Mesenchymal stem cell (in vitro differentiated cells and primary cell): ENCODE data around the gene RNF40.

Source experiments
- DNase-seq: peaks from one replicate; pipeline ENCODE4 v3.0.0-alpha.2; 2013
- H2AFZ ChIP-seq: one replicate; pipeline ENCODE4 v1.6.1; 2013; ENCODE audit warnings: low read depth, mild to moderate bottlenecking, control low read depth, inconsistent platforms, low read length, moderate library complexity
- H2AK5ac ChIP-seq: 2 replicates; pipeline ENCODE4 v1.6.1; 2013; ENCODE audit warnings: low read length, moderate library complexity, mild to moderate bottlenecking, inconsistent platforms; ENCODE audit not compliant: severe bottlenecking
- H2BK120ac ChIP-seq: one replicate; pipeline ENCODE4 v1.6.1; 2013; ENCODE audit warnings: low read depth, mild to moderate bottlenecking, inconsistent platforms, low read length, moderate library complexity
- H2BK12ac ChIP-seq, 2 experiments: one replicate each; pipeline ENCODE4 v1.6.1; 2013; ENCODE audit warnings: inconsistent platforms in 2 of 2, low read length in 2 of 2, mild to moderate bottlenecking in 2 of 2, moderate library complexity in 2 of 2, control low read depth in 1 of 2
- H2BK15ac ChIP-seq: one replicate; pipeline ENCODE4 v1.6.1; 2013; ENCODE audit warnings: mild to moderate bottlenecking, low read depth, inconsistent platforms; ENCODE audit not compliant: poor library complexity, severe bottlenecking
- H2BK5ac ChIP-seq: 2 replicates; pipeline ENCODE4 v1.6.1; 2013; ENCODE audit warnings: low read depth, mild to moderate bottlenecking, low read length, control low read depth, inconsistent platforms; ENCODE audit not compliant: poor library complexity, severe bottlenecking
- H3K14ac ChIP-seq, 2 experiments: one replicate each; pipeline ENCODE4 v1.6.1; 2013; ENCODE audit warnings: inconsistent platforms in 2 of 2, low read length in 2 of 2, control low read depth in 1 of 2, mild to moderate bottlenecking in 1 of 2, moderate library complexity in 1 of 2
- H3K18ac ChIP-seq, 2 experiments: one replicate each; pipeline ENCODE4 v1.6.1; 2013; ENCODE audit warnings: inconsistent platforms in 2 of 2, low read length in 2 of 2, control low read depth in 1 of 2, low read depth in 1 of 2, mild to moderate bottlenecking in 1 of 2
- H3K23ac ChIP-seq, 2 experiments: one replicate each; pipeline ENCODE4 v1.6.1; 2013; ENCODE audit warnings: inconsistent platforms in 2 of 2, low read length in 2 of 2, mild to moderate bottlenecking in 2 of 2, moderate library complexity in 2 of 2, control low read depth in 1 of 2
- H3K27ac ChIP-seq: 2 replicates; pipeline ENCODE4 v1.5.1; 2013; ENCODE audit warnings: mild to moderate bottlenecking, moderate library complexity, low read length, control low read depth, inconsistent platforms; ENCODE audit not compliant: poor library complexity, severe bottlenecking
- H3K27me3 ChIP-seq, 2 experiments: 2 replicates each; pipeline versions ENCODE4 v1.6.1 to v1.7.0; 2013; ENCODE audit warnings: low read length in 2 of 2, mild to moderate bottlenecking in 2 of 2, moderate library complexity in 2 of 2, control low read depth in 1 of 2, inconsistent platforms in 1 of 2; ENCODE audit not compliant: control insufficient read depth in 1 of 2, insufficient read depth in 1 of 2
- H3K36me3 ChIP-seq, 2 experiments: 2 replicates each; pipeline versions ENCODE4 v1.6.1 to v1.7.0; 2013; ENCODE audit warnings: low read length in 2 of 2, control low read depth in 1 of 2, inconsistent platforms in 1 of 2, low read depth in 1 of 2, mild to moderate bottlenecking in 1 of 2; ENCODE audit not compliant: insufficient read depth in 2 of 2, control insufficient read depth in 1 of 2
- H3K4ac ChIP-seq, 2 experiments: one replicate each; pipeline ENCODE4 v1.6.1; 2013; ENCODE audit warnings: inconsistent platforms in 2 of 2, low read length in 2 of 2, mild to moderate bottlenecking in 2 of 2, moderate library complexity in 2 of 2, control low read depth in 1 of 2, low read depth in 1 of 2
- H3K4me1 ChIP-seq: 2 replicates; pipeline ENCODE4 v1.6.1; 2013; ENCODE audit warnings: low read depth, low read length, control low read depth; ENCODE audit not compliant: control insufficient read depth, insufficient read depth
- H3K4me2 ChIP-seq: 2 replicates; pipeline ENCODE4 v1.6.1; 2013; ENCODE audit warnings: low read length, mild to moderate bottlenecking, inconsistent platforms; ENCODE audit not compliant: poor library complexity, severe bottlenecking
- H3K4me3 ChIP-seq, 2 experiments: 2 replicates each; pipeline versions ENCODE4 v1.5.1 to v1.7.0; 2013; ENCODE audit warnings: low read length in 2 of 2, mild to moderate bottlenecking in 2 of 2, control low read depth in 1 of 2, low read depth in 1 of 2; ENCODE audit not compliant: insufficient read depth in 1 of 2
- H3K79me1 ChIP-seq: replicated peaks from 2 replicates; pipeline ENCODE4 v1.6.1; 2013; ENCODE audit warnings: mild to moderate bottlenecking, control low read depth, low read length, inconsistent platforms; ENCODE audit not compliant: poor library complexity, severe bottlenecking
- H3K9ac ChIP-seq: 2 replicates; pipeline ENCODE4 v1.7.0; 2013; ENCODE audit warnings: mild to moderate bottlenecking, low read length, moderate library complexity
- H3K9me3 ChIP-seq: 2 replicates; pipeline ENCODE4 v1.7.0; 2013; ENCODE audit warnings: mild to moderate bottlenecking, low read length; ENCODE audit not compliant: control insufficient read depth
- H4K8ac ChIP-seq: one replicate; pipeline ENCODE4 v1.6.1; 2013; ENCODE audit warnings: inconsistent platforms, mild to moderate bottlenecking, low read length, moderate library complexity
- H4K91ac ChIP-seq: one replicate; pipeline ENCODE4 v1.6.1; 2013; ENCODE audit warnings: mild to moderate bottlenecking, low read length, inconsistent platforms
- WGBS: methylation state at CpG from one replicate; pipeline ENCODE4 v1.1.7; 2013; ENCODE audit warnings: mixed read lengths; 5-methylcytosine and 5-hydroxymethylcytosine counted together

Gene RNF40

GRCh38 chr16:30737794-30738648 lies 24.1 kb upstream of the RNF40 start:
- WGBS = 97% methylated on average over 24 of the region's 25 CpGs
- Histone ChIP-seq H3K4me2 (no peak overlapping the region), H2BK120ac (no peak overlapping the region), H3K4me3 (no peak overlapping the region), H2BK5ac (no peak overlapping the region), H3K23ac (peak overlapping the region in 1 of 2 experiments; percentile 77), H4K8ac (no peak overlapping the region), H3K36me3 (peaks cover 63 to 77% of the 10 kb centered on the region in 2 experiments), H3K14ac (no peak overlapping the region), H2AK5ac (no peak overlapping the region), H2BK15ac (no peak overlapping the region), H3K9me3 (no peaks in the 10 kb centered on the region), H3K18ac (no peak overlapping the region), H2BK12ac (no peak overlapping the region), H4K91ac (no peak overlapping the region), H3K27me3 (no peaks in the 10 kb centered on the region), H3K27ac (no peak overlapping the region), H3K79me1 (peaks cover 46% of the 10 kb centered on the region), H2AFZ (no peak overlapping the region), H3K4ac (no peak overlapping the region), H3K9ac (no peak overlapping the region), H3K4me1 (peaks cover 8% of the 10 kb centered on the region)
- DNase-seq = no peak

GRCh38 chr16:30738984-30739951 lies 22.9 kb upstream of the RNF40 start:
- H3K4me1 ChIP-seq = peaks cover 8% of the 10 kb centered on the region
- H3K18ac ChIP-seq = no peak overlapping the region
- no peaks in the 10 kb centered on the region for H3K9me3 ChIP-seq
- no peak overlapping the region for H3K23ac ChIP-seq
- H2AK5ac ChIP-seq = no peak overlapping the region
- no peak overlapping the region for H2AFZ ChIP-seq
- no peak overlapping the region for H3K9ac ChIP-seq
- no peak overlapping the region for H3K14ac ChIP-seq
- no peak overlapping the region for H3K4ac ChIP-seq
- H3K36me3 ChIP-seq = peaks cover 60 to 69% of the 10 kb centered on the region in 2 experiments
- H3K79me1 ChIP-seq = peaks cover 44% of the 10 kb centered on the region
- no peak overlapping the region for H2BK120ac ChIP-seq
- H4K8ac ChIP-seq = no peak overlapping the region
- DNase-seq = no peak
- no peak overlapping the region for H2BK5ac ChIP-seq
- 95% methylated on average over 35 of the region's 37 CpGs for WGBS
- no peak overlapping the region for H4K91ac ChIP-seq
- no peak overlapping the region for H3K4me2 ChIP-seq
- peak overlapping the region in 1 of 2 experiments; percentile 23 for H3K4me3 ChIP-seq
- H2BK12ac ChIP-seq = no peak overlapping the region
- no peak overlapping the region for H2BK15ac ChIP-seq
- no peak overlapping the region for H3K27ac ChIP-seq
- H3K27me3 ChIP-seq = no peaks in the 10 kb centered on the region

- Histone ChIP-seq H3K9me3 (no peaks in the 10 kb centered on the region), H2BK120ac (no peak overlapping the region), H3K36me3 (peaks cover 55 to 72% of the 10 kb centered on the region in 2 experiments), H4K8ac (peak overlapping the region; percentile 20), H3K9ac (peak overlapping the region; percentile 52), H3K4me3 (peak overlapping the region in 1 of 2 experiments; percentile 50), H3K18ac (no peak overlapping the region), H2BK5ac (no peak overlapping the region), H3K27ac (peak overlapping the region; percentile 55), H3K27me3 (no peaks in the 10 kb centered on the region), H3K4me2 (no peak overlapping the region), H3K14ac (no peak overlapping the region), H2BK12ac (no peak overlapping the region), H2BK15ac (no peak overlapping the region), H2AK5ac (peak overlapping the region; percentile 55), H3K4ac (no peak overlapping the region), H3K4me1 (peaks cover 8% of the 10 kb centered on the region), H4K91ac (peak overlapping the region; percentile 12), H3K79me1 (peaks cover 42% of the 10 kb centered on the region), H2AFZ (no peak overlapping the region), H3K23ac (no peak overlapping the region)
- 77% methylated on average over 8 of the region's 8 CpGs for WGBS
- peak; percentile 41 for DNase-seq
These were observed 21.5 kb upstream of the RNF40 start for GRCh38 chr16:30740364-30741251.
